Peyer's patch (tissue), 4 donors: ENCODE measurements around the gene SLC16A4.

Experiments
- POLR2A ChIP-seq, 2 donors: fragments of 450-650 bp; IDR thresholded peaks; one replicate each; pipeline ENCODE4 v1.5.1; 2017; ENCODE audit warnings: antibody characterized with exemption in 2 of 2, mild to moderate bottlenecking in 2 of 2, moderate library complexity in 2 of 2
- TF ChIP-seq, protein P1 (sequence below), 6 experiments: fragments of 450-650 bp in 4 of 6; fragments of 200-600 bp in 2 of 6; sonication (generic) in 1 of 6; IDR thresholded peaks; one replicate each; pipeline ENCODE4 v1.5.1; 2017 to 2019; ENCODE audit warnings: antibody characterized with exemption in 6 of 6, mild to moderate bottlenecking in 3 of 6, moderate library complexity in 1 of 6

DNA sequence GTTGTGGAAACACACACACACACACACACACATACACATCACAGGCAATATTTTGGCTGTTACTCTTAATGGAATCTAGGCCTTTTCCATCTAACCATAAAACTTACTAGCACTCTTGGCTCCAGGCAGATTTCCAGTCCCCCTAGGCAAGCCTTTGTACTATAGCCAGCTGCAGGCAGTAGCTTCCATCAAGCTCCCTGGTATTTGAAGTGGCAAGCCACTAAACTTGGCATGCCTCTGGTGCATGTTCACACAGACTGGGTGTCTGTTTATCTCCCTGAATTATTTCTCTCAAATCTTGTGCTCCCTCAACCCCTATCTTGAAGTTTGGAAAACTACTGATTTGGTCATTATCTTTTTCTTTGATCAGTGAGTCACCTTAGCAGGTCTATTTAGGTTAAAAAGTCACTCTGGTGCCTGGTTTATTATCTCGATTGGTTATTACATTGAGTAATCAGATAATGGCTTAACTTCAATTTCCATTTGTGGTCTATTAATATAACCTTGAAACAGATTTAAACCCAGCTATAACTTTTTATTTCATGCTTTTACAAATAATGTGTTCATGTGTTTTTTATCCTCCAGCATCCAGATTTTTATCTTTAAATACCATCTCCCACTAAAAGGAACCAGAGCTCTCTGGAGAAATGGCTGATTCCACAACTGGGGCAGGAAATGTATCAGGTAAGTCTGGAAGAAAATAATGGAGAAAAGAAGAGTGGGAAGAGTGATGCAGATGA is 54.4 kb downstream of the SLC16A4 start:
- TF ChIP-seq, protein P1, sequence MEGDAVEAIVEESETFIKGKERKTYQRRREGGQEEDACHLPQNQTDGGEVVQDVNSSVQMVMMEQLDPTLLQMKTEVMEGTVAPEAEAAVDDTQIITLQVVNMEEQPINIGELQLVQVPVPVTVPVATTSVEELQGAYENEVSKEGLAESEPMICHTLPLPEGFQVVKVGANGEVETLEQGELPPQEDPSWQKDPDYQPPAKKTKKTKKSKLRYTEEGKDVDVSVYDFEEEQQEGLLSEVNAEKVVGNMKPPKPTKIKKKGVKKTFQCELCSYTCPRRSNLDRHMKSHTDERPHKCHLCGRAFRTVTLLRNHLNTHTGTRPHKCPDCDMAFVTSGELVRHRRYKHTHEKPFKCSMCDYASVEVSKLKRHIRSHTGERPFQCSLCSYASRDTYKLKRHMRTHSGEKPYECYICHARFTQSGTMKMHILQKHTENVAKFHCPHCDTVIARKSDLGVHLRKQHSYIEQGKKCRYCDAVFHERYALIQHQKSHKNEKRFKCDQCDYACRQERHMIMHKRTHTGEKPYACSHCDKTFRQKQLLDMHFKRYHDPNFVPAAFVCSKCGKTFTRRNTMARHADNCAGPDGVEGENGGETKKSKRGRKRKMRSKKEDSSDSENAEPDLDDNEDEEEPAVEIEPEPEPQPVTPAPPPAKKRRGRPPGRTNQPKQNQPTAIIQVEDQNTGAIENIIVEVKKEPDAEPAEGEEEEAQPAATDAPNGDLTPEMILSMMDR (IDR thresholded peaks at IDR 0.05): peak in 1 of 6 experiments; percentile 7
- no peak for TF ChIP-seq POLR2A (IDR thresholded peaks at IDR 0.05)
